B cell (primary cell): Measurements from ENCODE around the gene PHF19. TPM values are rescaled to one million over a fixed set of nuclear protein-coding genes. Genes with fewer than 3 reads are reported as not detected.

ENCODE experiments used
- ATAC-seq: fragments of 200-7000 bp; cut with Tn5 transposase; one replicate; pipeline ENCODE4 v1.10.0; 2021; ENCODE audit warnings: low read depth, mild to moderate bottlenecking, moderate number of reproducible peaks, moderate library complexity
- CTCF ChIA-PET: fragments of 350-600 bp; sonication (Branson Sonifier 250); formaldehyde crosslinking; loops from one replicate; lab custom pipeline; 2021; ENCODE audit warnings: antibody characterized with exemption, inconsistent platforms; lab: Charles Lee
- POLR2A ChIA-PET: fragments of 350-600 bp; sonication (Branson Sonifier 250); formaldehyde crosslinking; loops from one replicate; lab custom pipeline; 2021; ENCODE audit warnings: antibody characterized with exemption; lab: Charles Lee
- DNase-seq: peaks from one replicate; pipeline ENCODE4 v3.0.0; 2013
- H2AFZ ChIP-seq: 2 replicates; pipeline ENCODE4 v1.6.1; 2012; ENCODE audit warnings: mild to moderate bottlenecking, low read depth, low read length; ENCODE audit not compliant: insufficient read depth, poor library complexity, severe bottlenecking
- H3K27ac ChIP-seq, 2 donors: 1 replicate in 1 of 2; 2 replicates in 1 of 2; pipeline ENCODE4 v1.5.1; 2012 to 2013; ENCODE audit warnings: low read length in 2 of 2, mild to moderate bottlenecking in 2 of 2, moderate library complexity in 1 of 2
- H3K27me3 ChIP-seq, 4 experiments: fragments of 200-600 bp in 1 of 4; sonication (generic) in 1 of 4; replicated peaks in 1 of 4; 1 replicate in 2 of 4; 2 replicates in 2 of 4; pipeline versions ENCODE4 v1.6.1 to v1.7.0; 2013 to 2016; ENCODE audit warnings: low read length in 3 of 4, mild to moderate bottlenecking in 2 of 4, mixed read lengths in 1 of 4, moderate library complexity in 1 of 4; ENCODE audit not compliant: insufficient read depth in 4 of 4, control insufficient read depth in 3 of 4; ENCODE audit errors: control extremely low read depth in 1 of 4
- H3K36me3 ChIP-seq, 2 experiments: replicated peaks in 1 of 2; 1 replicate in 1 of 2; 2 replicates in 1 of 2; pipeline versions ENCODE4 v1.6.1 to v1.7.1; 2013; ENCODE audit warnings: low read length in 1 of 2; ENCODE audit not compliant: insufficient read depth in 2 of 2, control insufficient read depth in 1 of 2; ENCODE audit errors: control extremely low read depth in 1 of 2, extremely low read depth in 1 of 2
- H3K4me1 ChIP-seq, 2 donors: fragments of 200-600 bp in 1 of 2; sonication (generic) in 1 of 2; 1 replicate in 1 of 2; 2 replicates in 1 of 2; pipeline versions ENCODE4 v1.5.1 to v1.6.1; 2013 to 2017; ENCODE audit warnings: low read length in 2 of 2; ENCODE audit not compliant: control insufficient read depth in 2 of 2, insufficient read depth in 2 of 2
- H3K4me2 ChIP-seq: replicated peaks from 2 replicates; pipeline ENCODE3; 2012; ENCODE audit warnings: mild to moderate bottlenecking, low read depth, low read length; ENCODE audit not compliant: poor library complexity, severe bottlenecking
- H3K4me3 ChIP-seq, 5 experiments: fragments of 200-600 bp in 1 of 5; sonication (generic) in 1 of 5; 1 replicate in 3 of 5; 2 replicates in 2 of 5; pipeline versions ENCODE4 v1.5.1 to v1.7.0; 2011 to 2016; ENCODE audit warnings: low read length in 4 of 5, mild to moderate bottlenecking in 4 of 5, low read depth in 2 of 5, control low read depth in 1 of 5, moderate library complexity in 1 of 5; ENCODE audit not compliant: insufficient read depth in 1 of 5; ENCODE audit errors: control extremely low read depth in 1 of 5, extremely low read depth in 1 of 5
- H3K79me2 ChIP-seq: fragments of 200-600 bp; sonication (generic); one replicate; pipeline ENCODE4 v1.6.0; 2016; ENCODE audit warnings: low read length; ENCODE audit not compliant: control insufficient read depth, insufficient read depth
- H3K9ac ChIP-seq: fragments of 200-600 bp; sonication (generic); 2 replicates; pipeline ENCODE4 v1.6.1; 2017; ENCODE audit warnings: mild to moderate bottlenecking, low read length, moderate library complexity
- H3K9me3 ChIP-seq, 3 donors: one replicate each; pipeline versions ENCODE4 v1.6.1 to v1.7.1; 2013; ENCODE audit warnings: low read length in 2 of 3; ENCODE audit not compliant: control insufficient read depth in 2 of 3, insufficient read depth in 1 of 3; ENCODE audit errors: control extremely low read depth in 1 of 3
- H4K20me1 ChIP-seq: 2 replicates; pipeline ENCODE4 v1.6.0; 2012; ENCODE audit warnings: mild to moderate bottlenecking, low read length; ENCODE audit not compliant: insufficient read depth, control insufficient read depth, poor library complexity, severe bottlenecking
- H3K27ac Mint-ChIP-seq: one replicate; pipeline ENCODE4 v1.8.0; 2021; ENCODE audit warnings: mixed read lengths
- H3K27me3 Mint-ChIP-seq: one replicate; pipeline ENCODE4 v1.8.0; 2021; ENCODE audit warnings: mixed read lengths
- H3K4me1 Mint-ChIP-seq: one replicate; pipeline ENCODE4 v1.8.0; 2021; ENCODE audit warnings: mixed read lengths
- H3K4me3 Mint-ChIP-seq: one replicate; pipeline ENCODE4 v1.8.0; 2021; ENCODE audit warnings: mixed read lengths
- H3K9me3 Mint-ChIP-seq: one replicate; pipeline ENCODE4 v1.8.0; 2022; ENCODE audit warnings: mixed read lengths; ENCODE audit not compliant: insufficient read depth
- EZH2 ChIP-seq: IDR thresholded peaks from 2 replicates; pipeline ENCODE4 v1.6.1; 2012; ENCODE audit warnings: borderline replicate concordance, low read depth, mild to moderate bottlenecking, moderate library complexity, low read length; ENCODE audit not compliant: insufficient read depth, poor library complexity, severe bottlenecking
- WGBS: methylation state at CpG from one replicate; pipeline ENCODE4 v1.1.5; 2013; ENCODE audit warnings: missing lambda C conversion rate; ENCODE audit not compliant: insufficient coverage; 5-methylcytosine and 5-hydroxymethylcytosine counted together
- intact Hi-C: fragments of 100-400 bp; cut with micrococcal nuclease; formaldehyde crosslinking; loops from one replicate; pipeline ENCODE4 v1.10.0; 2022
- polyA plus RNA-seq: library from polyadenylated mRNA; depleted of rRNA; stranded (reverse); fragments of >200 nt; gene quantifications from 2 replicates; pipeline ENCODE4 v1.2.3, GENCODE V29; 2012
- total RNA-seq, 2 donors: library from RNA; stranded (reverse); fragments of 120-200 nt in 1 of 2; gene quantifications; 1 replicate in 1 of 2; 2 replicates in 1 of 2; pipeline versions ENCODE4 v1.2.3 to v1.2.4, GENCODE V29; 2013 to 2022
- TF ChIP-seq, protein P1 (sequence below): fragments of 200-600 bp; IDR thresholded peaks from one replicate; pipeline ENCODE4 v1.8.0; 2022; ENCODE audit warnings: antibody characterized with exemption, mild to moderate bottlenecking

The PHF19 gene
- total and polyA plus RNA-seq, 2 donors (not counting 1 experiment from before 2014, with no cell fraction given): 17.0 to 20.9 TPM

DNA sequence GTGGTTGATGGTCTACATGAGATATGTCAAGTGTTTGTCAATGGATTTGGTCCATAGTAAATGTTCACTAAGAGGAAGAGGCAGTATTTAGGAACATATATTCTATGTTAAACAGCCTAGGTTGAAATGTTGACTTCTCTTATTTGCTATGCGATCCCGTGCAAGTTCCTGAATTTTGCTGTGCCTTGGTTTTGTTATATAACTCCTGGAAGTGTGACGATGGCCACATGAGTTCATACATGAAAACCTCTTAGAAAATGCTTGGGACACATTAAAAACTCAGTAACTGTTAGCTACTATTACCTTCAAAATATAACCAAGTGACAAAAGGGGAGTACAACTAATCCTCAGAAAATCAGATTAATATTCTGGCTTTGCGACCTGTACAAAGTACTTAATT is 61.9 kb downstream of the PHF19 start:
- H3K4me2 ChIP-seq: no peak overlapping the region
- ATAC-seq (no peak), DNase-seq (no peak)
- H4K20me1 ChIP-seq: no peaks in the 10 kb centered on the region
- H3K4me3 Mint-ChIP-seq: no peak overlapping the region
- intact Hi-C loops: no loop called here
- no peak overlapping the region for H3K4me3 ChIP-seq
- no CpG with 5 or more reads among the region's 4 CpGs for WGBS
- H3K9me3 ChIP-seq: peaks cover 0 to 2% (median 0%) of the 10 kb centered on the region in 3 donors
- no peaks in the 10 kb centered on the region for H3K4me1 ChIP-seq
- peaks cover 3% of the 10 kb centered on the region for H3K9me3 Mint-ChIP-seq
- H2AFZ ChIP-seq: no peak overlapping the region
- no peaks in the 10 kb centered on the region for H3K4me1 Mint-ChIP-seq
- TF ChIP-seq, protein P1, sequence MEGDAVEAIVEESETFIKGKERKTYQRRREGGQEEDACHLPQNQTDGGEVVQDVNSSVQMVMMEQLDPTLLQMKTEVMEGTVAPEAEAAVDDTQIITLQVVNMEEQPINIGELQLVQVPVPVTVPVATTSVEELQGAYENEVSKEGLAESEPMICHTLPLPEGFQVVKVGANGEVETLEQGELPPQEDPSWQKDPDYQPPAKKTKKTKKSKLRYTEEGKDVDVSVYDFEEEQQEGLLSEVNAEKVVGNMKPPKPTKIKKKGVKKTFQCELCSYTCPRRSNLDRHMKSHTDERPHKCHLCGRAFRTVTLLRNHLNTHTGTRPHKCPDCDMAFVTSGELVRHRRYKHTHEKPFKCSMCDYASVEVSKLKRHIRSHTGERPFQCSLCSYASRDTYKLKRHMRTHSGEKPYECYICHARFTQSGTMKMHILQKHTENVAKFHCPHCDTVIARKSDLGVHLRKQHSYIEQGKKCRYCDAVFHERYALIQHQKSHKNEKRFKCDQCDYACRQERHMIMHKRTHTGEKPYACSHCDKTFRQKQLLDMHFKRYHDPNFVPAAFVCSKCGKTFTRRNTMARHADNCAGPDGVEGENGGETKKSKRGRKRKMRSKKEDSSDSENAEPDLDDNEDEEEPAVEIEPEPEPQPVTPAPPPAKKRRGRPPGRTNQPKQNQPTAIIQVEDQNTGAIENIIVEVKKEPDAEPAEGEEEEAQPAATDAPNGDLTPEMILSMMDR: no peak
- no peak for TF ChIP-seq EZH2
- ChIA-PET POLR2A (no interaction called here), CTCF (no interaction called here)
- H3K27me3 Mint-ChIP-seq: no peaks in the 10 kb centered on the region
- H3K36me3 ChIP-seq: peaks cover 0 to 25% of the 10 kb centered on the region in 2 experiments
- H3K27ac ChIP-seq: no peak overlapping the region
- H3K79me2 ChIP-seq: no peaks in the 10 kb centered on the region
- no peaks in the 10 kb centered on the region for H3K27me3 ChIP-seq
- no peak overlapping the region for H3K9ac ChIP-seq
- H3K27ac Mint-ChIP-seq: no peak overlapping the region

DNA sequence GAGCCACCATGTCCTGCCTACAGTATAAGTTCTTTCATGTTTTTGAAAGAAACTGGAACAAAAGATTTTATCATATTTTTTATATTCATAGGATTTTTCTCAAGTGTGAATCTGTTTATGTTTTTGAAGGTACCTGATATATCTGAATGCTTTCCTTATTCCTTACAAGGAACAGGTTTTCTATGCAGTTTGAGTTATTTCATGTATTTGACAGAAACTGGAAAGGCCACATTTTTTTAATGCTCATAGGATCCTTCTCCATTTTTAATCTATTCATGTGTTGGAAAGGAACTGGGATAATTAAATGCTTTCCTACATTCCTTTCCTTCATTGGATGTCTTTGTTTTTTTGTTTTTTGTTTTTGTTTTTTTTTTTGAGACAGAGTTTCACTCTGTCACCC is 68.1 kb downstream of the PHF19 start:
- Histone ChIP-seq H3K79me2 (no peaks in the 10 kb centered on the region), H4K20me1 (no peaks in the 10 kb centered on the region), H3K9ac (no peak overlapping the region), H3K27me3 (no peaks in the 10 kb centered on the region), H3K4me1 (no peaks in the 10 kb centered on the region), H2AFZ (no peak overlapping the region), H3K4me3 (no peak overlapping the region), H3K27ac (no peak overlapping the region), H3K9me3 (peaks cover 1 to 37% (median 34%) of the 10 kb centered on the region in 3 donors), H3K4me2 (no peak overlapping the region), H3K36me3 (no peaks in the 10 kb centered on the region)
- intact Hi-C loops: no loop called here
- DNase-seq: no peak
- Mint-ChIP-seq H3K27me3 (no peaks in the 10 kb centered on the region), H3K27ac (no peak overlapping the region), H3K9me3 (peaks cover 16% of the 10 kb centered on the region), H3K4me3 (no peak overlapping the region), H3K4me1 (no peaks in the 10 kb centered on the region)
- ATAC-seq: no peak
- POLR2A ChIA-PET: no interaction called here
- no peak for TF ChIP-seq EZH2
- TF ChIP-seq, protein P1: no peak
- CTCF ChIA-PET: no interaction called here
